Measurements from ENCODE around the gene FARS2. TPM values are rescaled to one million over a fixed set of nuclear protein-coding genes. Genes with fewer than 3 reads are reported as not detected.
A peak's percentile ranks its signal among the peaks of the same experiment; 100 is the strongest.

The FARS2 gene
- total and polyA plus RNA-seq, 7 experiments from 2014 or later, result 16.2 to 28.1 (median 20.8) TPM

- Mint-ChIP-seq H3K36me3 (peaks cover 8 to 65% (median 28%) of the 10 kb centered on the region in 5 donors), H3K4me1 (peaks cover 0 to 4% (median 0%) of the 10 kb centered on the region in 7 donors), H3K9me3 (peaks cover 0 to 21% (median 8%) of the 10 kb centered on the region in 11 donors), H3K27me3 (no peaks in the 10 kb centered on the region), H3K27ac (no peak overlapping the region), H3K4me3 (no peak overlapping the region)
- DNase-seq (no peak), ATAC-seq (no peak)
- ChIA-PET POLR2A (no interaction called here), CTCF (no interaction called here)
- Histone ChIP-seq H3K36me3 (ENCODE audit: control insufficient read depth in 2 of 3, insufficient read depth in 3 of 3, low read length in 3 of 3) (peaks cover 0 to 11% (median 0%) of the 10 kb centered on the region in 3 experiments), H3K9me3 (ENCODE audit: control insufficient read depth in 2 of 3, low read length in 3 of 3) (no peaks in the 10 kb centered on the region), H3K4me1 (ENCODE audit: control insufficient read depth in 2 of 2, insufficient read depth in 2 of 2, low read length in 2 of 2) (no peaks in the 10 kb centered on the region), H3K4me3 (ENCODE audit: low read length) (no peak overlapping the region), H3K27ac (ENCODE audit: low read depth, low read length) (no peak overlapping the region), H3K27me3 (ENCODE audit: control insufficient read depth in 2 of 2, insufficient read depth in 2 of 2, low read length in 2 of 2) (no peaks in the 10 kb centered on the region)
- intact Hi-C loops (cut with micrococcal nuclease), result no loop called here
Observed at GRCh38 chr6:5771759-5772390, 510.6 kb downstream of the FARS2 start.

DNA sequence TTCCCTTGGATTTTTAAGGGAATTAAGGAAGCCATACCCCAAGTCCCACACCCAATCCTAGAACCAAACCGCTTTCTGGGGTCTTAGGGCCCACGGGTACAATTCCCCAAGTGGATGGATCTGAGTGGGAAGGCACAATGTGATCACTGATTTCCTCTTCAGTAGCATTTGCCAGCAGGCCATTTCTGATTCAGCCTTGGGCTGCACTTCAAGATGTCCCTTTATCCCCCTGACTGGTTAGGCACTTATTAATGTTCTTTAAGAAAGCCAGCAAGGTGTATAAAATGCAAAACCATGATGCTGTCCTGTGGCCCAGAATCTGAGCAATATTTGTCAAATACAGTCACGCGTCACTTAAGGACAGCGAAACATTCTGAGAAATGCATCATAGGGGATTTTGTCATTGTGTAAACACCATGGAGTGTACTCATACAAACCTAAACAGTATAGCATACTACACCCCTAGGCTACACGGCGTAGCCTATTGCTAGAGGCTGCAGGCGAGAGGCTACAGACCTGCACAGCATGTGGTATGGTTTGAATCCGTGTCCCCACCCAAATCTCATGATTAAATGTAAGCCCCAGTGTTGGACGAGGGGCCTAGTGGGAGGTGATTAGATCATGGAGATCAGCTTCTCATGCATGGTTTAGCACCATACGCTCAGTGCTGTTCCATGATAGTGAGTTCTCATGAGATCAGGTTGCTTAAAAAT, 511.3 kb downstream of the FARS2 start:
- H3K9me3 ChIP-seq (ENCODE audit: control insufficient read depth in 2 of 3, low read length in 3 of 3), result no peaks in the 10 kb centered on the region
- Mint-ChIP-seq H3K27me3 (no peaks in the 10 kb centered on the region), H3K4me3 (no peak overlapping the region), H3K9me3 (peaks cover 0 to 17% (median 7%) of the 10 kb centered on the region in 11 donors), H3K4me1 (peaks cover 0 to 4% (median 0%) of the 10 kb centered on the region in 7 donors), H3K36me3 (peaks cover 8 to 63% (median 28%) of the 10 kb centered on the region in 5 donors), H3K27ac (no peak overlapping the region)
- POLR2A ChIA-PET, result no interaction called here
- intact Hi-C loops (cut with micrococcal nuclease), result no loop called here
- no peaks in the 10 kb centered on the region for H3K27me3 ChIP-seq (ENCODE audit: control insufficient read depth in 2 of 2, insufficient read depth in 2 of 2, low read length in 2 of 2)
- CTCF ChIA-PET, result interaction anchor here (1.1 kb wide), 1 partner anchor 160 kb away, joined by 4 read pairs; no protein-coding TSS in a partner anchor
- DNase-seq (no peak), ATAC-seq (no peak)
- no peaks in the 10 kb centered on the region for H3K4me1 ChIP-seq (ENCODE audit: control insufficient read depth in 2 of 2, insufficient read depth in 2 of 2, low read length in 2 of 2)
- H3K27ac ChIP-seq (ENCODE audit: low read depth, low read length), result no peak overlapping the region
- no peak overlapping the region for H3K4me3 ChIP-seq (ENCODE audit: low read length)
- peaks cover 0 to 11% (median 0%) of the 10 kb centered on the region in 3 experiments for H3K36me3 ChIP-seq (ENCODE audit: control insufficient read depth in 2 of 3, insufficient read depth in 3 of 3, low read length in 3 of 3)

DNA sequence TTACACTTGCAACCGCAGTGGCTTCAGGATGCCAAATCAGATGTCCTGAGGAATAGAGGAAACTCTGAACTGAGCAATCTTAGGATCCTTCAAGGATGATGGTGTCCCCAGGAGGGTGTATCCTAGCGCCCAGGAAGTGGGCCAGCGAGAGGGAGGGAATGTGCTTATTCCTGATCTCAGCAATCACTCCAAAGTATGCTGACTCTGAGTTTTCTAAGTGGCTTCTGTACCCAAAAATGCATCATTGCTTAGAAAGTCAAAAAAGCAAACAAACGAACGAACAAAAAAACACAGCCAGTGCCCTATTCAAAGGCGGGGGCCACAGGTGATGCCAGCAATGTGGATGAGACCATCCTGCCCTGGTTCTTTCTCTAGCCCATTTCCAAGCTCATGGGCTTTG, 514.8 kb downstream of the FARS2 start:
- H3K27me3 Mint-ChIP-seq, result no peaks in the 10 kb centered on the region
- CTCF ChIA-PET, result no interaction called here
- DNase-seq (no peak), ATAC-seq (no peak)
- peaks cover 3 to 45% (median 22%) of the 10 kb centered on the region in 5 donors for H3K36me3 Mint-ChIP-seq
- peaks cover 0 to 3% (median 0%) of the 10 kb centered on the region in 11 donors for H3K9me3 Mint-ChIP-seq
- POLR2A ChIA-PET, result no interaction called here
- H3K27ac ChIP-seq (ENCODE audit: low read depth, low read length), result no peak overlapping the region
- no peak overlapping the region for H3K27ac Mint-ChIP-seq
- peaks cover 0 to 1% (median 0%) of the 10 kb centered on the region in 7 donors for H3K4me1 Mint-ChIP-seq
- H3K27me3 ChIP-seq (ENCODE audit: control insufficient read depth in 2 of 2, insufficient read depth in 2 of 2, low read length in 2 of 2), result no peaks in the 10 kb centered on the region
- H3K4me1 ChIP-seq (ENCODE audit: control insufficient read depth in 2 of 2, insufficient read depth in 2 of 2, low read length in 2 of 2), result no peaks in the 10 kb centered on the region
- H3K36me3 ChIP-seq (ENCODE audit: control insufficient read depth in 2 of 3, insufficient read depth in 3 of 3, low read length in 3 of 3), result peaks cover 0 to 11% (median 0%) of the 10 kb centered on the region in 3 experiments
- H3K4me3 Mint-ChIP-seq, result no peak overlapping the region
- no peak overlapping the region for H3K4me3 ChIP-seq (ENCODE audit: low read length)
- intact Hi-C loops (cut with micrococcal nuclease), result no loop called here
- H3K9me3 ChIP-seq (ENCODE audit: control insufficient read depth in 2 of 3, low read length in 3 of 3), result no peaks in the 10 kb centered on the region

DNA sequence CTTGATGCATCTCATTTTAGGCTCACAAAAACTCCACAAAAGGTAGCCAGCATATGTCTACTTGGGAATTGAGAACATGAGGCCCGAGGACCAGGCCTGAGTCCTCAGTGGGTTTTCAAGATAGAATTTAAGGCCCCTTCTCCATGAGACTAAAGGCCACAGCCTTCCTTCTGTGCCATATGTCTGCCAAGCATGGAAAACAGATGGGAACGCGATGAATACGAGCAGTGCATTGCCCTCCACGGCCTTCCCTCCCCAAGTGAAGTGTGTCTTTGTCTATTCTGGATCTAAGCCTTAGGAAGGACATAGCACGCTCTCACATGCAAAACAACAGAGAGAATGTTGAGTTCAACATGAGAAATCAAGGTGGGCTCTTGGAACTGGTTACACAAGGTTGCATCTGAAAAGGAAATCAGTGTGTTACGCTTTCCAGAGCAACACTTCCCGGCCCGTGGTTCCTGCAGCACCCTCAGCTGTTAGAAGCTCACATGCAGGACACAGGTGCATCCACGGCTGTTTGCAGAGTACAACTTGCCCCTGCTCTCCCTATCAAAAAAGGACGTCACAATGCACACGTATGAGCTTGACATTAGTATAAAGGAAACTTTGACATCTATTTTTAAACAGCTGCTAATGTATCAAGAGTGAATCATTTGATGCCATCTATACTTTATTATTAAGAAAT, 515.5 kb downstream of the FARS2 start:
- Mint-ChIP-seq H3K27me3 (no peaks in the 10 kb centered on the region), H3K36me3 (peaks cover 0 to 42% (median 15%) of the 10 kb centered on the region in 5 donors), H3K4me3 (no peak overlapping the region), H3K27ac (no peak overlapping the region), H3K9me3 (peaks cover 0 to 3% (median 0%) of the 10 kb centered on the region in 11 donors), H3K4me1 (peaks cover 0 to 1% (median 0%) of the 10 kb centered on the region in 7 donors)
- Histone ChIP-seq H3K9me3 (ENCODE audit: control insufficient read depth in 2 of 3, low read length in 3 of 3) (no peaks in the 10 kb centered on the region), H3K27me3 (ENCODE audit: control insufficient read depth in 2 of 2, insufficient read depth in 2 of 2, low read length in 2 of 2) (no peaks in the 10 kb centered on the region), H3K36me3 (ENCODE audit: control insufficient read depth in 2 of 3, insufficient read depth in 3 of 3, low read length in 3 of 3) (peaks cover 0 to 4% (median 0%) of the 10 kb centered on the region in 3 experiments), H3K27ac (ENCODE audit: low read depth, low read length) (no peak overlapping the region), H3K4me3 (ENCODE audit: low read length) (no peak overlapping the region), H3K4me1 (ENCODE audit: control insufficient read depth in 2 of 2, insufficient read depth in 2 of 2, low read length in 2 of 2) (no peaks in the 10 kb centered on the region)
- intact Hi-C loops (cut with micrococcal nuclease), result no loop called here
- DNase-seq (no peak), ATAC-seq (no peak)
- CTCF ChIA-PET, result no interaction called here
- POLR2A ChIA-PET, result interaction anchor here (1.0 kb wide), 1 partner anchor 11 kb away, joined by 3 read pairs; no protein-coding TSS in a partner anchor

DNA sequence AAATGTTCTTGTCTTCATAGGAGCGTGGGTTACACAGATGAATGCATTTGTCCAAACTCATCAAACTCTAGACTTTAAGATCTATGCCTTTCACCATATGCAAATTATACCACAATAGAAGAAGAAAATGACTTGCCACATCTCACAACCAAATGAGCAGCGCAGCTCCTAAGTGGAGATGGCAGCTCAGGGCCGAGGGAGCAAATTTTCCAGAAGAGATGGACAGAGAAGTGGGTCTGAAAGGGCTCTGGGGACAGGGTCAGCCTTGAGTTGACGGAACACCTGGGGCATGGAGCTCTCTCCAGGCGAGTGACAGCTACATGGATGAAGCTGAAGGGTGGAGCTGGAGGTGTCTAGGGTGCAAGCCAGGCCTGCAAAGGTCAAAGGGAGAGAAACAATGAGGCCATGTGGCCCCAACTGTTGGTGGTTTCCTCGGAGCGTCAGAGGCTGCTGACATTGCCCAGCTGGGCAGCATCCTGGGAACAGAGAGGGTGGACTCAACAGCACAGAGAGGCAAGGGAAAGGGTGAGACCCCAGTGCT, 517.1 kb downstream of the FARS2 start:
- POLR2A ChIA-PET, result no interaction called here
- ATAC-seq, result no peak
- CTCF ChIA-PET, result no interaction called here
- no peaks in the 10 kb centered on the region for H3K36me3 ChIP-seq (ENCODE audit: control insufficient read depth in 2 of 3, insufficient read depth in 3 of 3, low read length in 3 of 3)
- Mint-ChIP-seq H3K27me3 (no peaks in the 10 kb centered on the region), H3K4me3 (no peak overlapping the region), H3K9me3 (peaks cover 0 to 3% (median 0%) of the 10 kb centered on the region in 11 donors), H3K4me1 (peaks cover 0 to 10% (median 0%) of the 10 kb centered on the region in 7 donors), H3K36me3 (peaks cover 0 to 30% (median 13%) of the 10 kb centered on the region in 5 donors), H3K27ac (peak overlapping the region in 4 of 9 donors; percentile 31 to 66 (median 52))
- no peaks in the 10 kb centered on the region for H3K9me3 ChIP-seq (ENCODE audit: control insufficient read depth in 2 of 3, low read length in 3 of 3)
- H3K27ac ChIP-seq (ENCODE audit: low read depth, low read length), result no peak overlapping the region
- H3K4me3 ChIP-seq (ENCODE audit: low read length), result no peak overlapping the region
- no peaks in the 10 kb centered on the region for H3K4me1 ChIP-seq (ENCODE audit: control insufficient read depth in 2 of 2, insufficient read depth in 2 of 2, low read length in 2 of 2)
- no peak for DNase-seq
- intact Hi-C loops (cut with micrococcal nuclease), result no loop called here
- no peaks in the 10 kb centered on the region for H3K27me3 ChIP-seq (ENCODE audit: control insufficient read depth in 2 of 2, insufficient read depth in 2 of 2, low read length in 2 of 2)

- ATAC-seq (no peak), DNase-seq (no peak)
- Histone ChIP-seq H3K4me1 (ENCODE audit: control insufficient read depth in 2 of 2, insufficient read depth in 2 of 2, low read length in 2 of 2) (no peaks in the 10 kb centered on the region), H3K9me3 (ENCODE audit: control insufficient read depth in 2 of 3, low read length in 3 of 3) (no peaks in the 10 kb centered on the region), H3K4me3 (ENCODE audit: low read length) (no peak overlapping the region), H3K36me3 (ENCODE audit: control insufficient read depth in 2 of 3, insufficient read depth in 3 of 3, low read length in 3 of 3) (no peaks in the 10 kb centered on the region), H3K27ac (ENCODE audit: low read depth, low read length) (no peak overlapping the region), H3K27me3 (ENCODE audit: control insufficient read depth in 2 of 2, insufficient read depth in 2 of 2, low read length in 2 of 2) (no peaks in the 10 kb centered on the region)
- Mint-ChIP-seq H3K4me1 (peaks cover 0 to 10% (median 0%) of the 10 kb centered on the region in 7 donors), H3K9me3 (peaks cover 0 to 3% (median 0%) of the 10 kb centered on the region in 11 donors), H3K27ac (no peak overlapping the region), H3K27me3 (no peaks in the 10 kb centered on the region), H3K36me3 (peaks cover 0 to 29% (median 12%) of the 10 kb centered on the region in 5 donors), H3K4me3 (no peak overlapping the region)
- CTCF ChIA-PET, result interaction anchor here (0.7 kb wide), 1 partner anchor 144 kb away, joined by 3 read pairs; no protein-coding TSS in a partner anchor
- intact Hi-C loops (cut with micrococcal nuclease), result no loop called here
- POLR2A ChIA-PET, result interaction anchor here (0.6 to 0.8 kb wide), 3 partner anchors 217 to 724 kb away, joined by 3 read pairs; no protein-coding TSS in a partner anchor
Observed at GRCh38 chr6:5778906-5779305, 517.6 kb downstream of the FARS2 start.

Data from naive thymus-derived CD4-positive, alpha-beta T cell (primary cell).